A673 (cell line): Measurements from ENCODE around the gene LRFN5. TPM values are rescaled to one million over a fixed set of nuclear protein-coding genes. Genes with fewer than 3 reads are reported as not detected.

Source experiments
- BruUV-seq: library from RNA; stranded (reverse); fragments of 400-500 nt; replicated peaks from 2 replicates; lab custom pipeline; 2021; lab: Mats Ljungman, UMichigan
- CTCF ChIA-PET: fragments of 300-600 bp; sonication (Branson Sonifier 250); formaldehyde crosslinking; loops from one replicate; lab custom pipeline; 2022; ENCODE audit warnings: antibody characterized with exemption; lab: Charles Lee
- POLR2A ChIA-PET: fragments of 300-600 bp; sonication (Branson Sonifier 250); formaldehyde crosslinking; loops from one replicate; lab custom pipeline; 2022; ENCODE audit warnings: antibody characterized with exemption; ENCODE audit not compliant: low non-redundant PET; lab: Charles Lee
- DNase-seq: peaks from one replicate; pipeline ENCODE4 v3.0.0-alpha.2; 2015; ENCODE audit warnings: low spot score
- H3K27ac ChIP-seq: fragments of 200-600 bp; sonication (generic); 2 replicates; pipeline ENCODE4 v1.5.1; 2016; ENCODE audit warnings: mixed run types, low read depth, mild to moderate bottlenecking, mixed read lengths, antibody characterized with exemption, low read length; ENCODE audit not compliant: poor library complexity, severe bottlenecking
- H3K27me3 ChIP-seq: fragments of 200-600 bp; sonication (generic); replicated peaks from 2 replicates; pipeline ENCODE4 v1.6.1; 2017; ENCODE audit warnings: mixed run types, low read depth, mild to moderate bottlenecking, mixed read lengths, antibody characterized with exemption, low read length; ENCODE audit not compliant: insufficient read depth, poor library complexity
- H3K36me3 ChIP-seq: fragments of 200-600 bp; sonication (generic); 2 replicates; pipeline ENCODE4 v1.6.1; 2016; ENCODE audit warnings: mixed run types, mild to moderate bottlenecking, mixed read lengths, antibody characterized with exemption, low read length; ENCODE audit not compliant: insufficient read depth, poor library complexity, severe bottlenecking
- H3K4me1 ChIP-seq: fragments of 200-600 bp; sonication (generic); 2 replicates; pipeline ENCODE4 v1.6.1; 2017; ENCODE audit warnings: mixed run types, mild to moderate bottlenecking, mixed read lengths, antibody characterized with exemption, low read length; ENCODE audit not compliant: insufficient read depth, poor library complexity, severe bottlenecking
- H3K4me3 ChIP-seq: fragments of 200-600 bp; sonication (generic); 2 replicates; pipeline ENCODE4 v1.5.1; 2016; ENCODE audit warnings: low read depth, mixed run types, mild to moderate bottlenecking, mixed read lengths, low read length; ENCODE audit not compliant: poor library complexity, severe bottlenecking
- H3K9me3 ChIP-seq: fragments of 200-600 bp; sonication (generic); 2 replicates; pipeline ENCODE4 v1.6.1; 2016; ENCODE audit warnings: mixed run types, low read depth, mild to moderate bottlenecking, mixed read lengths, antibody characterized with exemption, low read length; ENCODE audit not compliant: poor library complexity, severe bottlenecking
- EZH2 ChIP-seq: fragments of 200-600 bp; sonication (generic); IDR thresholded peaks from 2 replicates; pipeline ENCODE4 v1.6.1; 2017; ENCODE audit warnings: borderline replicate concordance, low read depth, mild to moderate bottlenecking, mixed read lengths, antibody characterized with exemption, low read length; ENCODE audit not compliant: poor library complexity, severe bottlenecking
- intact Hi-C: fragments of 100-400 bp; cut with micrococcal nuclease; formaldehyde crosslinking; loops from one replicate; pipeline ENCODE4 v1.10.0; 2022; ENCODE audit not compliant: unreplicated experiment
- total RNA-seq: library from RNA; stranded (reverse); gene quantifications from 2 replicates; pipeline ENCODE4 v1.2.3, GENCODE V29; 2021
- TF ChIP-seq, protein P1 (sequence below): fragments of 300-800, 200-600 bp; sonication (generic); conservative IDR thresholded peaks from 2 replicates; pipeline ENCODE4 v1.5.1; 2017; ENCODE audit warnings: low read depth, mild to moderate bottlenecking, antibody characterized with exemption, low read length, moderate library complexity, mixed read lengths

Gene LRFN5
- total RNA-seq, 1 experiment from 2014 or later, result 51.3 TPM

GRCh38 chr14:41839661-41840060 lies 233.0 kb downstream of the LRFN5 start:
- TF ChIP-seq EZH2, result no peak
- TF ChIP-seq, protein P1, sequence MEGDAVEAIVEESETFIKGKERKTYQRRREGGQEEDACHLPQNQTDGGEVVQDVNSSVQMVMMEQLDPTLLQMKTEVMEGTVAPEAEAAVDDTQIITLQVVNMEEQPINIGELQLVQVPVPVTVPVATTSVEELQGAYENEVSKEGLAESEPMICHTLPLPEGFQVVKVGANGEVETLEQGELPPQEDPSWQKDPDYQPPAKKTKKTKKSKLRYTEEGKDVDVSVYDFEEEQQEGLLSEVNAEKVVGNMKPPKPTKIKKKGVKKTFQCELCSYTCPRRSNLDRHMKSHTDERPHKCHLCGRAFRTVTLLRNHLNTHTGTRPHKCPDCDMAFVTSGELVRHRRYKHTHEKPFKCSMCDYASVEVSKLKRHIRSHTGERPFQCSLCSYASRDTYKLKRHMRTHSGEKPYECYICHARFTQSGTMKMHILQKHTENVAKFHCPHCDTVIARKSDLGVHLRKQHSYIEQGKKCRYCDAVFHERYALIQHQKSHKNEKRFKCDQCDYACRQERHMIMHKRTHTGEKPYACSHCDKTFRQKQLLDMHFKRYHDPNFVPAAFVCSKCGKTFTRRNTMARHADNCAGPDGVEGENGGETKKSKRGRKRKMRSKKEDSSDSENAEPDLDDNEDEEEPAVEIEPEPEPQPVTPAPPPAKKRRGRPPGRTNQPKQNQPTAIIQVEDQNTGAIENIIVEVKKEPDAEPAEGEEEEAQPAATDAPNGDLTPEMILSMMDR, result no peak
- POLR2A ChIA-PET, result no interaction called here
- intact Hi-C loops, result no loop called here

GRCh38 chr14:41859336-41859735 lies 252.7 kb downstream of the LRFN5 start:
- no peaks in the 10 kb centered on the region for H3K9me3 ChIP-seq

More at GRCh38 chr14:41839661-41840060, 233.0 kb downstream of the LRFN5 start:
- DNase-seq, result no peak
- BruUV-seq, result no TSS peak
- H3K4me3 ChIP-seq, result no peak overlapping the region
- H3K27me3 ChIP-seq, result no peaks in the 10 kb centered on the region
- H3K36me3 ChIP-seq, result no peaks in the 10 kb centered on the region
- no peaks in the 10 kb centered on the region for H3K9me3 ChIP-seq
- peaks cover 7% of the 10 kb centered on the region for H3K4me1 ChIP-seq
- CTCF ChIA-PET, result no interaction called here
- H3K27ac ChIP-seq, result no peak overlapping the region

GRCh38 chr14:41860586-41860985 lies 253.9 kb downstream of the LRFN5 start:
- no TSS peak for BruUV-seq
- POLR2A ChIA-PET, result no interaction called here

More at GRCh38 chr14:41859336-41859735, 252.7 kb downstream of the LRFN5 start:
- DNase-seq, result no peak
- H3K36me3 ChIP-seq, result no peaks in the 10 kb centered on the region
- no peaks in the 10 kb centered on the region for H3K27me3 ChIP-seq
- H3K4me3 ChIP-seq, result no peak overlapping the region
- TF ChIP-seq, protein P1, result no peak
- no peak for TF ChIP-seq EZH2
- intact Hi-C loops, result no loop called here
- CTCF ChIA-PET, result no interaction called here
- peaks cover 11% of the 10 kb centered on the region for H3K4me1 ChIP-seq
- POLR2A ChIA-PET, result no interaction called here
- no peak overlapping the region for H3K27ac ChIP-seq
- BruUV-seq, result no TSS peak

More at GRCh38 chr14:41860586-41860985, 253.9 kb downstream of the LRFN5 start:
- H3K9me3 ChIP-seq, result no peaks in the 10 kb centered on the region
- no peaks in the 10 kb centered on the region for H3K27me3 ChIP-seq
- intact Hi-C loops, result no loop called here
- no peaks in the 10 kb centered on the region for H3K36me3 ChIP-seq
- CTCF ChIA-PET, result no interaction called here
- peaks cover 5% of the 10 kb centered on the region for H3K4me1 ChIP-seq
- H3K4me3 ChIP-seq, result no peak overlapping the region
- no peak for DNase-seq
- no peak overlapping the region for H3K27ac ChIP-seq
- TF ChIP-seq, protein P1, result no peak
- no peak for TF ChIP-seq EZH2
